Mesothelial cell of epicardium (in vitro differentiated cells): ENCODE measurements around the gene PKIB. TPM values are rescaled to one million over a fixed set of nuclear protein-coding genes. Genes with fewer than 3 reads are reported as not detected.

Experiments used
- DNase-seq, 2 experiments: peaks; one replicate each; pipeline ENCODE4 v3.0.0; 2021; ENCODE audit warnings: low spot score in 2 of 2; ENCODE audit not compliant: unreplicated experiment in 2 of 2
- H3K27ac Mint-ChIP-seq: 2 replicates; pipeline ENCODE4 v1.8.0; 2021; ENCODE audit warnings: mixed read lengths
- H3K27me3 Mint-ChIP-seq: 2 replicates; pipeline ENCODE4 v1.8.0; 2021; ENCODE audit warnings: low read depth, mixed read lengths
- H3K36me3 Mint-ChIP-seq: 2 replicates; pipeline ENCODE4 v1.8.0; 2021; ENCODE audit warnings: mixed read lengths
- H3K4me1 Mint-ChIP-seq: 2 replicates; pipeline ENCODE4 v1.8.0; 2021; ENCODE audit warnings: mixed read lengths
- H3K4me3 Mint-ChIP-seq: 2 replicates; pipeline ENCODE4 v1.8.0; 2021; ENCODE audit warnings: mild to moderate bottlenecking, moderate library complexity, mixed read lengths
- H3K9me3 Mint-ChIP-seq: 2 replicates; pipeline ENCODE4 v1.8.0; 2021; ENCODE audit warnings: mixed read lengths
- CTCF ChIP-seq: fragments of 200-600 bp; sonication (generic); IDR thresholded peaks from one replicate; pipeline ENCODE4 v1.5.0; 2021; ENCODE audit warnings: antibody characterized with exemption; ENCODE audit not compliant: unreplicated experiment
- total RNA-seq: library from RNA; stranded (reverse); gene quantifications from 3 replicates; pipeline ENCODE4 v1.2.1, GENCODE V29; 2021

Gene PKIB
- total RNA-seq, 1 donor from 2014 or later = 48.9 TPM

GRCh38 chr6:122734529-122735395 is 124.6 kb downstream of the PKIB start:
- no peak for TF ChIP-seq CTCF

GRCh38 chr6:122735582-122735981 is 125.4 kb downstream of the PKIB start:
- H3K27ac Mint-ChIP-seq = peak overlapping the region; percentile 86
- no peak overlapping the region for H3K4me3 Mint-ChIP-seq
- H3K4me1 Mint-ChIP-seq = peaks cover 25% of the 10 kb centered on the region
- no peaks in the 10 kb centered on the region for H3K27me3 Mint-ChIP-seq
- no peaks in the 10 kb centered on the region for H3K36me3 Mint-ChIP-seq
- no peaks in the 10 kb centered on the region for H3K9me3 Mint-ChIP-seq
- no peak for TF ChIP-seq CTCF
- no peak for DNase-seq

More at GRCh38 chr6:122734529-122735395, 124.6 kb downstream of the PKIB start:
- H3K36me3 Mint-ChIP-seq = no peaks in the 10 kb centered on the region
- peaks cover 28% of the 10 kb centered on the region for H3K4me1 Mint-ChIP-seq
- DNase-seq = no peak
- no peaks in the 10 kb centered on the region for H3K27me3 Mint-ChIP-seq
- no peak overlapping the region for H3K4me3 Mint-ChIP-seq
- H3K27ac Mint-ChIP-seq = peak overlapping the region; percentile 86
- no peaks in the 10 kb centered on the region for H3K9me3 Mint-ChIP-seq

- H3K4me3 Mint-ChIP-seq = no peak overlapping the region
- no peaks in the 10 kb centered on the region for H3K36me3 Mint-ChIP-seq
- peaks cover 1% of the 10 kb centered on the region for H3K9me3 Mint-ChIP-seq
- no peaks in the 10 kb centered on the region for H3K27me3 Mint-ChIP-seq
- DNase-seq = no peak
- no peak for TF ChIP-seq CTCF
- peak overlapping the region; percentile 83 for H3K27ac Mint-ChIP-seq
- H3K4me1 Mint-ChIP-seq = peaks cover 23% of the 10 kb centered on the region
Measured at GRCh38 chr6:122736163-122736562, 126.0 kb downstream of the PKIB start.

- Mint-ChIP-seq H3K27me3 (no peaks in the 10 kb centered on the region), H3K9me3 (peaks cover 6% of the 10 kb centered on the region), H3K4me3 (no peak overlapping the region), H3K4me1 (peaks cover 23% of the 10 kb centered on the region), H3K27ac (no peak overlapping the region), H3K36me3 (no peaks in the 10 kb centered on the region)
- DNase-seq = no peak
- no peak for TF ChIP-seq CTCF
Measured at GRCh38 chr6:122736616-122737015, 126.4 kb downstream of the PKIB start.

GRCh38 chr6:122740091-122740490 is 129.9 kb downstream of the PKIB start:
- Mint-ChIP-seq H3K4me1 (peaks cover 21% of the 10 kb centered on the region), H3K27ac (no peak overlapping the region), H3K9me3 (peaks cover 6% of the 10 kb centered on the region), H3K36me3 (no peaks in the 10 kb centered on the region), H3K27me3 (no peaks in the 10 kb centered on the region), H3K4me3 (no peak overlapping the region)
- no peak for DNase-seq
- no peak for TF ChIP-seq CTCF
